Stimulated activated naive CD8-positive, alpha-beta T cell treated with anti-CD3 and anti-CD28 coated beads, Interleukin-15, amount 100 ng/mL, for 72 hours (primary cell): Measurements from ENCODE around the gene SLC22A6.
"Not testable (repeated sequence)": the region's sequence is repeated elsewhere in the genome, so short reads cannot be mapped to it uniquely, and the experiment has no call there.

ENCODE experiments used
- ATAC-seq: fragments of 150-1000 bp; cut with Tn5 transposase; 2 replicates; pipeline ENCODE4 v1.10.0; 2021; ENCODE audit warnings: mild to moderate bottlenecking, moderate library complexity
- DNase-seq, 2 donors: peaks; one replicate each; pipeline ENCODE4 v3.0.0; 2021 to 2022
- H3K27ac Mint-ChIP-seq, 2 donors: one replicate each; pipeline ENCODE4 v1.8.0; 2022; ENCODE audit warnings: mild to moderate bottlenecking in 2 of 2, mixed read lengths in 2 of 2, moderate library complexity in 2 of 2
- H3K27me3 Mint-ChIP-seq: one replicate; pipeline ENCODE4 v1.8.0; 2022; ENCODE audit warnings: mixed read lengths
- H3K4me1 Mint-ChIP-seq: one replicate; pipeline ENCODE4 v1.8.0; 2022; ENCODE audit warnings: mild to moderate bottlenecking, mixed read lengths
- H3K4me3 Mint-ChIP-seq, 2 donors: one replicate each; pipeline ENCODE4 v1.8.0; 2022; ENCODE audit warnings: mild to moderate bottlenecking in 2 of 2, mixed read lengths in 2 of 2, moderate library complexity in 1 of 2
- H3K9me3 Mint-ChIP-seq, 2 donors: one replicate each; pipeline ENCODE4 v1.8.0; 2022; ENCODE audit warnings: mixed read lengths in 2 of 2

SLC22A6 gene

GRCh38 chr11:62959422-62959980 lies 25.3 kb downstream of the SLC22A6 start:
- Mint-ChIP-seq H3K4me1 (no peaks in the 10 kb centered on the region), H3K27ac (no peak overlapping the region), H3K27me3 (peaks cover 9% of the 10 kb centered on the region), H3K4me3 (no peak overlapping the region), H3K9me3 (no peaks in the 10 kb centered on the region)
- ATAC-seq (no peak), DNase-seq (no peak)

- DNase-seq = no peak
- H3K4me1 Mint-ChIP-seq = no peaks in the 10 kb centered on the region
- no peak for ATAC-seq
Observed at GRCh38 chr11:62958547-62959421, 26.0 kb downstream of the SLC22A6 start.

GRCh38 chr11:62957147-62957546 lies 27.6 kb downstream of the SLC22A6 start:
- ATAC-seq (no peak), DNase-seq (no peak)
- Mint-ChIP-seq H3K9me3 (no peaks in the 10 kb centered on the region), H3K4me1 (no peaks in the 10 kb centered on the region), H3K27ac (no peak overlapping the region), H3K4me3 (no peak overlapping the region), H3K27me3 (peaks cover 13% of the 10 kb centered on the region)

More at GRCh38 chr11:62958547-62959421, 26.0 kb downstream of the SLC22A6 start:
- Mint-ChIP-seq H3K27ac (no peak overlapping the region), H3K9me3 (no peaks in the 10 kb centered on the region), H3K27me3 (peaks cover 13% of the 10 kb centered on the region), H3K4me3 (no peak overlapping the region)

- DNase-seq = no peak
- Mint-ChIP-seq H3K27me3 (peaks cover 11% of the 10 kb centered on the region), H3K4me1 (no peaks in the 10 kb centered on the region), H3K4me3 (no peak overlapping the region), H3K27ac (no peak overlapping the region), H3K9me3 (no peaks in the 10 kb centered on the region)
- no peak for ATAC-seq
Observed at GRCh38 chr11:62954478-62954877, 30.3 kb downstream of the SLC22A6 start.

GRCh38 chr11:62953811-62954210 lies 31.0 kb downstream of the SLC22A6 start:
- no peak for DNase-seq
- H3K27me3 Mint-ChIP-seq = peaks cover 6% of the 10 kb centered on the region
- no peaks in the 10 kb centered on the region for H3K9me3 Mint-ChIP-seq
- no peaks in the 10 kb centered on the region for H3K4me1 Mint-ChIP-seq
- H3K27ac Mint-ChIP-seq = no peak overlapping the region
- no peak for ATAC-seq
- H3K4me3 Mint-ChIP-seq = no peak overlapping the region

GRCh38 chr11:62948765-62949320 lies 35.9 kb downstream of the SLC22A6 start:
- ATAC-seq (no peak), DNase-seq (no peak)
- no peaks in the 10 kb centered on the region for H3K9me3 Mint-ChIP-seq
- no peak overlapping the region for H3K4me3 Mint-ChIP-seq
- H3K4me1 Mint-ChIP-seq = no peaks in the 10 kb centered on the region
- H3K27ac Mint-ChIP-seq = no peak overlapping the region
- H3K27me3 Mint-ChIP-seq = peaks cover 16% of the 10 kb centered on the region

- H3K4me3 Mint-ChIP-seq, DNase-seq, H3K9me3 Mint-ChIP-seq, H3K27ac Mint-ChIP-seq, H3K4me1 Mint-ChIP-seq, ATAC-seq: not testable (repeated sequence)
- H3K27me3 Mint-ChIP-seq = peaks cover 16% of the 10 kb centered on the region
Observed at GRCh38 chr11:62945538-62945937, 39.2 kb downstream of the SLC22A6 start.

GRCh38 chr11:62937528-62937927 lies 47.2 kb downstream of the SLC22A6 start:
- ATAC-seq, H3K4me3 Mint-ChIP-seq, H3K4me1 Mint-ChIP-seq, H3K27me3 Mint-ChIP-seq, H3K27ac Mint-ChIP-seq, DNase-seq: not testable (repeated sequence)
- peaks cover 8 to 22% of the 10 kb centered on the region in 2 donors for H3K9me3 Mint-ChIP-seq

GRCh38 chr11:62934496-62934785 lies 50.3 kb downstream of the SLC22A6 start:
- no peak overlapping the region for H3K4me3 Mint-ChIP-seq
- peaks cover 8 to 21% of the 10 kb centered on the region in 2 donors for H3K9me3 Mint-ChIP-seq
- H3K27ac Mint-ChIP-seq = no peak overlapping the region
- peaks cover 34% of the 10 kb centered on the region for H3K27me3 Mint-ChIP-seq
- no peak for ATAC-seq
- DNase-seq = no peak
- no peaks in the 10 kb centered on the region for H3K4me1 Mint-ChIP-seq

- Mint-ChIP-seq H3K27me3 (peaks cover 39% of the 10 kb centered on the region), H3K4me3 (no peak overlapping the region), H3K27ac (no peak overlapping the region), H3K4me1 (no peaks in the 10 kb centered on the region), H3K9me3 (peaks cover 8 to 16% of the 10 kb centered on the region in 2 donors)
- DNase-seq = no peak
- ATAC-seq = no peak
Observed at GRCh38 chr11:62933750-62934495, 50.8 kb downstream of the SLC22A6 start.

GRCh38 chr11:62933285-62933684 lies 51.5 kb downstream of the SLC22A6 start:
- peaks cover 46% of the 10 kb centered on the region for H3K27me3 Mint-ChIP-seq

GRCh38 chr11:62931499-62932278 lies 53.1 kb downstream of the SLC22A6 start:
- Mint-ChIP-seq H3K4me3 (no peak overlapping the region), H3K27me3 (peaks cover 55% of the 10 kb centered on the region), H3K9me3 (no peaks in the 10 kb centered on the region), H3K27ac (no peak overlapping the region), H3K4me1 (peaks cover 3% of the 10 kb centered on the region)
- ATAC-seq (no peak), DNase-seq (no peak)

More at GRCh38 chr11:62933285-62933684, 51.5 kb downstream of the SLC22A6 start:
- Mint-ChIP-seq H3K4me1 (no peaks in the 10 kb centered on the region), H3K9me3 (peaks cover 8 to 11% of the 10 kb centered on the region in 2 donors), H3K27ac (no peak overlapping the region), H3K4me3 (no peak overlapping the region)
- ATAC-seq (no peak), DNase-seq (no peak)

- Mint-ChIP-seq H3K27me3 (peaks cover 65% of the 10 kb centered on the region), H3K9me3 (no peaks in the 10 kb centered on the region), H3K4me1 (peaks cover 13% of the 10 kb centered on the region), H3K27ac (no peak overlapping the region), H3K4me3 (no peak overlapping the region)
- DNase-seq = no peak
- ATAC-seq = no peak
Observed at GRCh38 chr11:62930666-62931065, 54.1 kb downstream of the SLC22A6 start.

- no peak for DNase-seq
- peaks cover 18% of the 10 kb centered on the region for H3K4me1 Mint-ChIP-seq
- H3K27ac Mint-ChIP-seq = no peak overlapping the region
- no peak for ATAC-seq
- H3K9me3 Mint-ChIP-seq = no peaks in the 10 kb centered on the region
- no peak overlapping the region for H3K4me3 Mint-ChIP-seq
- peaks cover 70% of the 10 kb centered on the region for H3K27me3 Mint-ChIP-seq
Observed at GRCh38 chr11:62930157-62930556, 54.6 kb downstream of the SLC22A6 start.

GRCh38 chr11:62928011-62928410 lies 56.8 kb downstream of the SLC22A6 start:
- Mint-ChIP-seq H3K9me3 (no peaks in the 10 kb centered on the region), H3K27me3 (peaks cover 85% of the 10 kb centered on the region), H3K4me1 (peaks cover 32% of the 10 kb centered on the region), H3K4me3 (no peak overlapping the region), H3K27ac (no peak overlapping the region)
- DNase-seq (no peak), ATAC-seq (no peak)
